OCI-LY1 (cell line): Measurements from ENCODE around the gene KSR1.

Experiments
- H2AFZ ChIP-seq: fragments of 200-600 bp; sonication (generic), shearing (Covaris generic); 2 replicates; pipeline ENCODE4 v1.6.0; 2014; ENCODE audit warnings: antibody characterized with exemption, mild to moderate bottlenecking, low read length
- H3F3A ChIP-seq: fragments of 200-600 bp; sonication (generic), shearing (Covaris generic); 2 replicates; pipeline ENCODE4 v1.6.0; 2014; ENCODE audit warnings: mild to moderate bottlenecking, antibody characterized with exemption, low read length, moderate library complexity; ENCODE audit not compliant: insufficient read depth
- H3K27ac ChIP-seq: fragments of 200-600 bp; sonication (generic); 2 replicates; pipeline ENCODE4 v1.5.1; 2014; ENCODE audit warnings: low read length, mixed run types, mild to moderate bottlenecking, low read depth; ENCODE audit not compliant: poor library complexity, severe bottlenecking
- H3K27me3 ChIP-seq: fragments of 200-600 bp; sonication (generic); 2 replicates; pipeline ENCODE4 v1.6.0; 2014; ENCODE audit warnings: antibody characterized with exemption, mild to moderate bottlenecking, low read length, moderate library complexity; ENCODE audit not compliant: insufficient read depth
- H3K36me3 ChIP-seq: fragments of 200-600 bp; sonication (generic); 2 replicates; pipeline ENCODE4 v1.6.1; 2014; ENCODE audit warnings: mild to moderate bottlenecking, antibody characterized with exemption, low read length, moderate library complexity, mixed read lengths; ENCODE audit not compliant: insufficient read depth
- H3K4me1 ChIP-seq: fragments of 200-600 bp; sonication (generic); 2 replicates; pipeline ENCODE4 v1.5.1; 2014; ENCODE audit warnings: mild to moderate bottlenecking, low read length, moderate library complexity; ENCODE audit not compliant: insufficient read depth, severe bottlenecking
- H3K4me2 ChIP-seq: fragments of 200-600 bp; sonication (generic), shearing (Covaris generic); 2 replicates; pipeline ENCODE4 v1.6.1; 2014; ENCODE audit warnings: low read length
- H3K4me3 ChIP-seq: fragments of 200-600 bp; sonication (generic); 2 replicates; pipeline ENCODE4 v1.5.1; 2014; ENCODE audit warnings: low read length, low read depth, mild to moderate bottlenecking, mixed read lengths; ENCODE audit not compliant: poor library complexity, severe bottlenecking
- H3K79me2 ChIP-seq: fragments of 200-600 bp; shearing (Covaris generic); 2 replicates; pipeline ENCODE4 v1.6.1; 2016; ENCODE audit warnings: mixed run types, low read length, mixed read lengths; ENCODE audit not compliant: insufficient read depth
- H3K9ac ChIP-seq: fragments of 200-600 bp; sonication (generic), shearing (Covaris generic); 2 replicates; pipeline ENCODE4 v1.6.1; 2014; ENCODE audit warnings: mild to moderate bottlenecking, low read length, mixed read lengths
- H3K9me2 ChIP-seq: fragments of 200-600 bp; sonication (generic), shearing (Covaris generic); 2 replicates; pipeline ENCODE4 v1.6.1; 2014; ENCODE audit warnings: low read depth, mild to moderate bottlenecking, low read length, mixed read lengths
- H3K9me3 ChIP-seq: fragments of 200-600 bp; shearing (Covaris generic); 2 replicates; pipeline ENCODE4 v1.6.1; 2014; ENCODE audit warnings: low read length, mixed read lengths
- H4K20me1 ChIP-seq: fragments of 200-600 bp; sonication (generic), shearing (Covaris generic); 2 replicates; pipeline ENCODE4 v1.6.0; 2016; ENCODE audit warnings: mild to moderate bottlenecking, low read length; ENCODE audit not compliant: insufficient read depth
- EZH2 ChIP-seq: fragments of 200-600 bp; sonication (generic), shearing (Covaris generic); IDR thresholded peaks from 2 replicates; pipeline ENCODE4 v1.8.0; 2017; ENCODE audit warnings: borderline replicate concordance, mixed run types, mild to moderate bottlenecking, antibody characterized with exemption, low read length, moderate library complexity, mixed read lengths
- TF ChIP-seq, protein P1 (sequence below): fragments of 200-600 bp; sonication (generic), shearing (Covaris generic); IDR thresholded peaks from 2 replicates; pipeline ENCODE4 v1.5.1; 2017; ENCODE audit warnings: mild to moderate bottlenecking, antibody characterized with exemption, low read length, moderate library complexity, mixed read lengths

KSR1 gene

GRCh38 chr17:27456681-27457359, 572 bp downstream of the KSR1 start:
- no peak overlapping the region for H2AFZ ChIP-seq
- no peaks in the 10 kb centered on the region for H3F3A ChIP-seq

DNA sequence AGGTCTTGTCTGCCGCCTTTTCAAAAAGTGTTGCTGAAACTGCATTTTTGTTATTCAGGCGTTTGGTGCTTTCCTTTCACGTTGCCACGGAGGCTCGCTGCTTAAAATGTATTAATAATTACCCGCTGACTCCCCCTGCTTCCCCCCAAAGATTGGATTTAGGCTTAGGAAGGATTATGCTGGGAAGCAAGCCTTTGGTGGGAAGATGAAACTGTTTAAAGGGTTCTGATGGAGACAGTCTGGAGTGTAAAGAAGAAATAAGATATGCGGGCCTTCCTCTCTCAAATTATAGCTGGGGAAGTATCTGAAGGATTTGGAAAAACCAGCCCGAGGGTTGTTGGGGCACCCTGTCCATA, 1.1 kb downstream of the KSR1 start:
- no peak overlapping the region for H3K9ac ChIP-seq
- no peak overlapping the region for H2AFZ ChIP-seq
- no peaks in the 10 kb centered on the region for H3K36me3 ChIP-seq
- H3K4me2 ChIP-seq = peak overlapping the region; percentile 79; the same call in 1 of the 2 replicates
- no peaks in the 10 kb centered on the region; the same call in 1 of the 2 replicates for H3K27me3 ChIP-seq
- no peak overlapping the region for H3K4me3 ChIP-seq
- no peaks in the 10 kb centered on the region for H3K9me3 ChIP-seq
- no peaks in the 10 kb centered on the region for H4K20me1 ChIP-seq
- H3K27ac ChIP-seq = no peak overlapping the region
- H3K9me2 ChIP-seq = no peaks in the 10 kb centered on the region
- TF ChIP-seq, protein P1, sequence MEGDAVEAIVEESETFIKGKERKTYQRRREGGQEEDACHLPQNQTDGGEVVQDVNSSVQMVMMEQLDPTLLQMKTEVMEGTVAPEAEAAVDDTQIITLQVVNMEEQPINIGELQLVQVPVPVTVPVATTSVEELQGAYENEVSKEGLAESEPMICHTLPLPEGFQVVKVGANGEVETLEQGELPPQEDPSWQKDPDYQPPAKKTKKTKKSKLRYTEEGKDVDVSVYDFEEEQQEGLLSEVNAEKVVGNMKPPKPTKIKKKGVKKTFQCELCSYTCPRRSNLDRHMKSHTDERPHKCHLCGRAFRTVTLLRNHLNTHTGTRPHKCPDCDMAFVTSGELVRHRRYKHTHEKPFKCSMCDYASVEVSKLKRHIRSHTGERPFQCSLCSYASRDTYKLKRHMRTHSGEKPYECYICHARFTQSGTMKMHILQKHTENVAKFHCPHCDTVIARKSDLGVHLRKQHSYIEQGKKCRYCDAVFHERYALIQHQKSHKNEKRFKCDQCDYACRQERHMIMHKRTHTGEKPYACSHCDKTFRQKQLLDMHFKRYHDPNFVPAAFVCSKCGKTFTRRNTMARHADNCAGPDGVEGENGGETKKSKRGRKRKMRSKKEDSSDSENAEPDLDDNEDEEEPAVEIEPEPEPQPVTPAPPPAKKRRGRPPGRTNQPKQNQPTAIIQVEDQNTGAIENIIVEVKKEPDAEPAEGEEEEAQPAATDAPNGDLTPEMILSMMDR = no peak
- no peak for TF ChIP-seq EZH2
- H3K79me2 ChIP-seq = no peaks in the 10 kb centered on the region
- peaks cover 8% of the 10 kb centered on the region for H3K4me1 ChIP-seq
- H3F3A ChIP-seq = no peaks in the 10 kb centered on the region

More at GRCh38 chr17:27456681-27457359, 572 bp downstream of the KSR1 start:
- no peaks in the 10 kb centered on the region for H3K36me3 ChIP-seq
- H3K4me2 ChIP-seq = peak overlapping the region; percentile 79
- TF ChIP-seq, protein P1 = no peak
- no peak for TF ChIP-seq EZH2
- H4K20me1 ChIP-seq = no peaks in the 10 kb centered on the region
- H3K27ac ChIP-seq = no peak overlapping the region
- peaks cover 8% of the 10 kb centered on the region for H3K4me1 ChIP-seq
- no peaks in the 10 kb centered on the region for H3K9me2 ChIP-seq
- H3K79me2 ChIP-seq = no peaks in the 10 kb centered on the region
- no peaks in the 10 kb centered on the region for H3K9me3 ChIP-seq
- H3K4me3 ChIP-seq = peak overlapping the region; percentile 66
- peak overlapping the region; percentile 46 for H3K9ac ChIP-seq
- H3K27me3 ChIP-seq = no peaks in the 10 kb centered on the region; the same call in 1 of the 2 replicates

GRCh38 chr17:27457731-27458523, 1.7 kb downstream of the KSR1 start:
- no peaks in the 10 kb centered on the region for H3K9me3 ChIP-seq
- H3K27ac ChIP-seq = no peak overlapping the region
- H3K4me3 ChIP-seq = no peak overlapping the region
- no peak overlapping the region for H2AFZ ChIP-seq
- no peaks in the 10 kb centered on the region; the same call in 1 of the 2 replicates for H3K27me3 ChIP-seq
- H3K4me1 ChIP-seq = peaks cover 8% of the 10 kb centered on the region
- H3K9me2 ChIP-seq = no peaks in the 10 kb centered on the region
- H3K79me2 ChIP-seq = no peaks in the 10 kb centered on the region
- H3K4me2 ChIP-seq = no peak overlapping the region
- H3K9ac ChIP-seq = no peak overlapping the region
- H3K36me3 ChIP-seq = no peaks in the 10 kb centered on the region
- no peaks in the 10 kb centered on the region for H4K20me1 ChIP-seq
- H3F3A ChIP-seq = no peaks in the 10 kb centered on the region
- no peak for TF ChIP-seq EZH2
